GM12873 (cell line): ENCODE measurements around the gene CTDSP2.

ENCODE experiments used
- TF ChIP-seq, protein P1 (sequence below): IDR thresholded peaks from 2 replicates; pipeline ENCODE4 v1.5.1; 2012; ENCODE audit warnings: low read depth, mild to moderate bottlenecking, moderate library complexity, low read length, control low read depth; ENCODE audit not compliant: insufficient read depth; ENCODE audit errors: missing control alignments

The CTDSP2 gene

GRCh38 chr12:57838594-57839302, 7.8 kb downstream of the CTDSP2 start:
- TF ChIP-seq, protein P1, sequence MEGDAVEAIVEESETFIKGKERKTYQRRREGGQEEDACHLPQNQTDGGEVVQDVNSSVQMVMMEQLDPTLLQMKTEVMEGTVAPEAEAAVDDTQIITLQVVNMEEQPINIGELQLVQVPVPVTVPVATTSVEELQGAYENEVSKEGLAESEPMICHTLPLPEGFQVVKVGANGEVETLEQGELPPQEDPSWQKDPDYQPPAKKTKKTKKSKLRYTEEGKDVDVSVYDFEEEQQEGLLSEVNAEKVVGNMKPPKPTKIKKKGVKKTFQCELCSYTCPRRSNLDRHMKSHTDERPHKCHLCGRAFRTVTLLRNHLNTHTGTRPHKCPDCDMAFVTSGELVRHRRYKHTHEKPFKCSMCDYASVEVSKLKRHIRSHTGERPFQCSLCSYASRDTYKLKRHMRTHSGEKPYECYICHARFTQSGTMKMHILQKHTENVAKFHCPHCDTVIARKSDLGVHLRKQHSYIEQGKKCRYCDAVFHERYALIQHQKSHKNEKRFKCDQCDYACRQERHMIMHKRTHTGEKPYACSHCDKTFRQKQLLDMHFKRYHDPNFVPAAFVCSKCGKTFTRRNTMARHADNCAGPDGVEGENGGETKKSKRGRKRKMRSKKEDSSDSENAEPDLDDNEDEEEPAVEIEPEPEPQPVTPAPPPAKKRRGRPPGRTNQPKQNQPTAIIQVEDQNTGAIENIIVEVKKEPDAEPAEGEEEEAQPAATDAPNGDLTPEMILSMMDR: no peak

DNA sequence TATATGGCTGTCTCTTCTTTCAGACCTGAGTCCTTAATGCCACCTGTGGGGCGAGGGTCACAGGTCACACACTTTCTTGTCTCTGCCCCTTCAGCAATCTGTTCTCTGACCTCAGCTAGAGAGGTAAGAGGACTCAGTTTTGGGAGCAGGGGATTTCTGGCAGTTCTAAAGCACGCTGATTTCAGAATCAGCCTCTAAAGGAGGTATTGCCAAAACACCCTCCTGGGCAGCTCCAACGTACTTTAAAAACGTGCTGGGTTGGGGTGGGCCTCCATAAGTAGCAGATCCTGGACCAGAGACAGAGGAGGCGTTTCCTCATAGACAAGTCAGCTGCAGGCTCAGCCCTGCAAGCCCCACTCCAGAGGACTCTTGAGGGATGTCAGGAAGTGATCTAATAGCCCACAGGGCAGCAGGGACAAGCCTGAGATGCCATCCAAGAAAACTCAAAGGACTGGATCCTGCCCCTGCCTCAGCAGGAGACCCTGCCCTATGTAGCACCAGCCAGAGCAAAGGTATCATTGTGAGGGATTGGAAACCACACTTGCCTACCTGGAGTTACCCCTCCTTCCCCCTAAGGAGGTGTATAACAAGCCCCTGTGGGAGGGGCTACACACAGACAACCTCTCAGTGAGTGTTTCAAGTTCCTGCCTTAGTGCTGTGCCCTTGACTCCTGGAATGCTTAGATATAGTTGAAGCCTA, 8.5 kb downstream of the CTDSP2 start:
- TF ChIP-seq, protein P1: no peak

GRCh38 chr12:57836442-57837375, 9.8 kb downstream of the CTDSP2 start:
- TF ChIP-seq, protein P1: no peak

GRCh38 chr12:57835366-57836288, 10.9 kb downstream of the CTDSP2 start:
- TF ChIP-seq, protein P1: no peak

DNA sequence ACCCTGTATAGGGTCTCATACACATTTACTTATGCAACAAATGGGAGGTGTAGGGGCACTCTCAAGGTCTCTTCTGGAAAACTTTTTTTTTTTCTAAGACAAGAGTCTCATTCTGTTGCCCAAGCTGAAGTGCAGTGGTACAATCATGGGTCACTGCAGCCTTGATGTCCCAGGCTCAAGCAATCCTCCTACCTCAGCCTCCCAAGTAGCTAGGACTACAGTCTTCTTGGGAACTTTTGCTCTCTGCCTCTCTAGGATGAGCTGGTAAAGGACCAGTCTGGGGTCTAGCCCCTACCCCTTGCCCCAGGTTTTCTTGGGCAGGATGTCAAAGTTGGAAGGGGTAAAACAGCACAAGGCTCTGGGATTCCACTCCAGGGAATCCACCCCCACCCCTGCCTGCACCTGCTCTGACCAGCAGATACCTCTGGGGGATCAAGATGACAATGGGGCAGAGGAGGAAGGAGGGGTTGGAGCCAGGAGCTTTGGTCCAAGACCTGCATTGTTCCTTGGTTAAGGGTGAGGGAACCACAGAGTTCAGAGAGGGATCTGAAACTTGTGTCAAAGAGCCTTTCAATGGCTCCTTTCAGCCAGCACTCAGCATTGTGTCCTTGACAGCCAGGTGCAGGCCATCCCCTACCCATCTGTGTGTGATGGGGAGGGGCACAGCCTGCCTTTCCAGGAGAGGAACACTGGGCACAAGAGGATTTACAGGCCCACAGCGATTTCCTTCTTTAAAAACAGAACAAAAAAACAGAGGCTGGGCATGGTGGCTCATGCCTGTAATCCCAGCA, 12.2 kb downstream of the CTDSP2 start:
- TF ChIP-seq, protein P1: no peak

DNA sequence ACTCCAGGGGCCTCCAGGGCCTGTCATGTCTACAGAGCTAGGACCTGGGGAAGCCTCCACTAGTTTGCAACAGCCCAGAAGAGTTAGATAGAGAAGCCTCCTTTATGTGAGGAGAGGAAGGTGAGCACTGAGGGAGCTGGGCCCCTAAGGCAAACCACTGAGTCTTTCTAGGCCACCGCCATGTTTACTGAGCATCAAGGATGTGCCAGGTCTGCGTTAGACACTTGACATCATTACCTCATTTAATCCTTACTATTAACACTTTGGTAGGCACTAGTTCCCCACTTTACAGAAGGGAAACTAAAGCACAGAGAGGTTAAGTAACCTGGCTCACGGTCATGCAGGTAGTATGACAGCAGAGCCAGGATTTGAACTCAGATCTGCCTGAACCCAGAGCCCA, 12.9 kb downstream of the CTDSP2 start:
- TF ChIP-seq, protein P1: no peak
